RWPE1 (cell line): ENCODE measurements around the gene PGAM5.
"Not testable (repeated sequence)": the region's sequence is repeated elsewhere in the genome, so short reads cannot be mapped to it uniquely, and the experiment has no call there.

Experiments
- CTCF ChIA-PET: fragments of 350-600 bp; sonication (Branson Sonifier 250); formaldehyde crosslinking; extraction: SDS; loops from one replicate; lab custom pipeline; 2021; lab: Yijun Ruan, JAX
- POLR2A ChIA-PET: fragments of 400-600 bp; formaldehyde crosslinking; extraction: SDS; loops from one replicate; lab custom pipeline; 2020; ENCODE audit warnings: antibody characterized with exemption; ENCODE audit not compliant: low non-redundant PET; lab: Yijun Ruan, JAX
- DNase-seq: peaks from one replicate; pipeline ENCODE4 v3.0.0; 2012; ENCODE audit warnings: low spot score
- H3K27ac ChIP-seq: fragments of 450-650 bp; 2 replicates; pipeline ENCODE4 v1.5.1; 2017
- CTCF ChIP-seq: fragments of 450-650 bp; conservative IDR thresholded peaks from 2 replicates; pipeline ENCODE4 v1.5.1; 2017; ENCODE audit warnings: low read depth, mild to moderate bottlenecking

PGAM5 gene

GRCh38 chr12:132747395-132747794 is 36.8 kb downstream of the PGAM5 start:
- POLR2A ChIA-PET = no interaction called here
- no peak overlapping the region for H3K27ac ChIP-seq
- DNase-seq = no peak
- TF ChIP-seq CTCF = no peak
- CTCF ChIA-PET = no interaction called here

GRCh38 chr12:132747896-132748295 is 37.3 kb downstream of the PGAM5 start:
- H3K27ac ChIP-seq = no peak overlapping the region
- POLR2A ChIA-PET = no interaction called here
- CTCF ChIA-PET = no interaction called here
- DNase-seq = no peak
- no peak for TF ChIP-seq CTCF

GRCh38 chr12:132748319-132748718 is 37.7 kb downstream of the PGAM5 start:
- CTCF ChIA-PET = no interaction called here
- no peak overlapping the region for H3K27ac ChIP-seq
- no peak for TF ChIP-seq CTCF
- POLR2A ChIA-PET = no interaction called here
- DNase-seq = no peak

GRCh38 chr12:132753670-132754069 is 43.0 kb downstream of the PGAM5 start:
- DNase-seq, POLR2A ChIA-PET, H3K27ac ChIP-seq: not testable (repeated sequence)
- CTCF ChIA-PET = interaction anchor here (0.7 kb wide), 1 partner anchor 21 kb away, joined by 3 read pairs; no protein-coding TSS in a partner anchor

GRCh38 chr12:132754160-132754932 is 43.7 kb downstream of the PGAM5 start:
- no peak for DNase-seq
- no peak overlapping the region for H3K27ac ChIP-seq
- CTCF ChIA-PET = no interaction called here
- no peak for TF ChIP-seq CTCF
- POLR2A ChIA-PET = no interaction called here

- POLR2A ChIA-PET, CTCF ChIA-PET, DNase-seq: not testable (repeated sequence)
- H3K27ac ChIP-seq = peak overlapping the region; percentile 98; the same call in 1 of the 2 replicates
These were observed 48.2 kb downstream of the PGAM5 start for GRCh38 chr12:132758825-132759224.

GRCh38 chr12:132759359-132759758 is 48.7 kb downstream of the PGAM5 start:
- CTCF ChIA-PET = no interaction called here
- H3K27ac ChIP-seq = peak overlapping the region; percentile 98
- no peak for DNase-seq
- POLR2A ChIA-PET = interaction anchor here (0.7 to 1.2 kb wide), 2 partner anchors 28 to 142 kb away, joined by 5 to 6 read pairs; no protein-coding TSS in a partner anchor
- TF ChIP-seq CTCF = no peak
